Measurements from ENCODE around the gene IAH1.

The IAH1 gene

GRCh38 chr2:9474361-9475057, at the start of gene IAH1:
TSS of gene IAH1 (plus strand) at chr2:9474551. CDS start at chr2:9474567, 16 bp downstream.
- Histone ChIP-seq H3K9me3 (ENCODE audit: control insufficient read depth, insufficient read depth, low read depth, low read length) (no peaks in the 10 kb centered on the region), H3K4me3 (ENCODE audit: low read depth, low read length) (peak within 1 kb of the TSS; percentile 62), H3K27me3 (ENCODE audit: control insufficient read depth, insufficient read depth, low read length) (no peaks in the 10 kb centered on the region; the same call in 1 of the 2 replicates), H3K4me1 (ENCODE audit: control insufficient read depth, insufficient read depth, low read length) (peaks cover 10% of the 10 kb centered on the region), H3K36me3 (ENCODE audit: control insufficient read depth, insufficient read depth, low read length) (peaks cover 30% of the 10 kb centered on the region), H3K27ac (ENCODE audit: low read depth, low read length) (no peak within 1 kb of the TSS; the same call in 1 of the 2 replicates), H3K9ac (ENCODE audit: low read length) (peak within 1 kb of the TSS; percentile 62)

GRCh38 chr2:9428965-9429577, 45.3 kb upstream of the IAH1 start:
- Histone ChIP-seq H3K36me3 (ENCODE audit: control insufficient read depth, insufficient read depth, low read length) (peaks cover 58% of the 10 kb centered on the region), H3K4me1 (ENCODE audit: control insufficient read depth, insufficient read depth, low read length) (peaks cover 10% of the 10 kb centered on the region; the same call in 1 of the 2 replicates), H3K27ac (ENCODE audit: low read depth, low read length) (no peak overlapping the region)

GRCh38 chr2:9430316-9431293, 43.7 kb upstream of the IAH1 start:
- Histone ChIP-seq H3K9ac (ENCODE audit: low read length) (no peak overlapping the region), H3K9me3 (ENCODE audit: control insufficient read depth, insufficient read depth, low read depth, low read length) (no peaks in the 10 kb centered on the region), H3K27me3 (ENCODE audit: control insufficient read depth, insufficient read depth, low read length) (no peaks in the 10 kb centered on the region), H3K36me3 (ENCODE audit: control insufficient read depth, insufficient read depth, low read length) (peaks cover 70% of the 10 kb centered on the region), H3K4me3 (ENCODE audit: low read depth, low read length) (no peak overlapping the region), H3K27ac (ENCODE audit: low read depth, low read length) (no peak overlapping the region), H3K4me1 (ENCODE audit: control insufficient read depth, insufficient read depth, low read length) (no peaks in the 10 kb centered on the region)

More at GRCh38 chr2:9428965-9429577, 45.3 kb upstream of the IAH1 start:
- Histone ChIP-seq H3K27me3 (ENCODE audit: control insufficient read depth, insufficient read depth, low read length) (no peaks in the 10 kb centered on the region), H3K9ac (ENCODE audit: low read length) (no peak overlapping the region), H3K9me3 (ENCODE audit: control insufficient read depth, insufficient read depth, low read depth, low read length) (no peaks in the 10 kb centered on the region), H3K4me3 (ENCODE audit: low read depth, low read length) (no peak overlapping the region)

GRCh38 chr2:9434489-9434888, 39.9 kb upstream of the IAH1 start:
- no peaks in the 10 kb centered on the region for H3K9me3 ChIP-seq (ENCODE audit: control insufficient read depth, insufficient read depth, low read depth, low read length)
- no peak overlapping the region for H3K4me3 ChIP-seq (ENCODE audit: low read depth, low read length)
- no peaks in the 10 kb centered on the region for H3K27me3 ChIP-seq (ENCODE audit: control insufficient read depth, insufficient read depth, low read length)
- H3K36me3 ChIP-seq (ENCODE audit: control insufficient read depth, insufficient read depth, low read length), result peaks cover 89% of the 10 kb centered on the region
- no peak overlapping the region for H3K9ac ChIP-seq (ENCODE audit: low read length)
- H3K4me1 ChIP-seq (ENCODE audit: control insufficient read depth, insufficient read depth, low read length), result no peaks in the 10 kb centered on the region
- H3K27ac ChIP-seq (ENCODE audit: low read depth, low read length), result no peak overlapping the region

- no peak overlapping the region for H3K9ac ChIP-seq (ENCODE audit: low read length)
- H3K36me3 ChIP-seq (ENCODE audit: control insufficient read depth, insufficient read depth, low read length), result peaks cover 85% of the 10 kb centered on the region
- H3K9me3 ChIP-seq (ENCODE audit: control insufficient read depth, insufficient read depth, low read depth, low read length), result no peaks in the 10 kb centered on the region
- H3K27me3 ChIP-seq (ENCODE audit: control insufficient read depth, insufficient read depth, low read length), result no peaks in the 10 kb centered on the region
- no peak overlapping the region for H3K27ac ChIP-seq (ENCODE audit: low read depth, low read length)
- no peak overlapping the region for H3K4me3 ChIP-seq (ENCODE audit: low read depth, low read length)
- H3K4me1 ChIP-seq (ENCODE audit: control insufficient read depth, insufficient read depth, low read length), result no peaks in the 10 kb centered on the region
Observed at GRCh38 chr2:9439536-9439935, 34.8 kb upstream of the IAH1 start.

- Histone ChIP-seq H3K9ac (ENCODE audit: low read length) (no peak overlapping the region), H3K36me3 (ENCODE audit: control insufficient read depth, insufficient read depth, low read length) (peaks cover 85% of the 10 kb centered on the region), H3K27me3 (ENCODE audit: control insufficient read depth, insufficient read depth, low read length) (no peaks in the 10 kb centered on the region), H3K9me3 (ENCODE audit: control insufficient read depth, insufficient read depth, low read depth, low read length) (no peaks in the 10 kb centered on the region), H3K4me3 (ENCODE audit: low read depth, low read length) (no peak overlapping the region), H3K4me1 (ENCODE audit: control insufficient read depth, insufficient read depth, low read length) (no peaks in the 10 kb centered on the region), H3K27ac (ENCODE audit: low read depth, low read length) (no peak overlapping the region)
Observed at GRCh38 chr2:9440058-9440727, 34.2 kb upstream of the IAH1 start.

GRCh38 chr2:9441556-9441955, 32.8 kb upstream of the IAH1 start:
- no peaks in the 10 kb centered on the region for H3K4me1 ChIP-seq (ENCODE audit: control insufficient read depth, insufficient read depth, low read length)
- H3K27me3 ChIP-seq (ENCODE audit: control insufficient read depth, insufficient read depth, low read length), result no peaks in the 10 kb centered on the region
- no peak overlapping the region for H3K9ac ChIP-seq (ENCODE audit: low read length)
- no peak overlapping the region for H3K4me3 ChIP-seq (ENCODE audit: low read depth, low read length)
- peaks cover 88% of the 10 kb centered on the region for H3K36me3 ChIP-seq (ENCODE audit: control insufficient read depth, insufficient read depth, low read length)
- H3K9me3 ChIP-seq (ENCODE audit: control insufficient read depth, insufficient read depth, low read depth, low read length), result no peaks in the 10 kb centered on the region
- H3K27ac ChIP-seq (ENCODE audit: low read depth, low read length), result no peak overlapping the region

- H3K9ac ChIP-seq (ENCODE audit: low read length), result no peak overlapping the region
- H3K9me3 ChIP-seq (ENCODE audit: control insufficient read depth, insufficient read depth, low read depth, low read length), result no peaks in the 10 kb centered on the region
- no peak overlapping the region for H3K27ac ChIP-seq (ENCODE audit: low read depth, low read length)
- H3K27me3 ChIP-seq (ENCODE audit: control insufficient read depth, insufficient read depth, low read length), result no peaks in the 10 kb centered on the region
- H3K4me1 ChIP-seq (ENCODE audit: control insufficient read depth, insufficient read depth, low read length), result no peaks in the 10 kb centered on the region
- H3K4me3 ChIP-seq (ENCODE audit: low read depth, low read length), result no peak overlapping the region
- H3K36me3 ChIP-seq (ENCODE audit: control insufficient read depth, insufficient read depth, low read length), result peaks cover 90% of the 10 kb centered on the region
Observed at GRCh38 chr2:9443526-9443925, 30.8 kb upstream of the IAH1 start.

- H3K9me3 ChIP-seq (ENCODE audit: control insufficient read depth, insufficient read depth, low read depth, low read length), result no peaks in the 10 kb centered on the region
- H3K4me3 ChIP-seq (ENCODE audit: low read depth, low read length), result no peak overlapping the region
- H3K9ac ChIP-seq (ENCODE audit: low read length), result no peak overlapping the region
- peaks cover 88% of the 10 kb centered on the region for H3K36me3 ChIP-seq (ENCODE audit: control insufficient read depth, insufficient read depth, low read length)
- H3K27me3 ChIP-seq (ENCODE audit: control insufficient read depth, insufficient read depth, low read length), result no peaks in the 10 kb centered on the region
- H3K4me1 ChIP-seq (ENCODE audit: control insufficient read depth, insufficient read depth, low read length), result no peaks in the 10 kb centered on the region
- H3K27ac ChIP-seq (ENCODE audit: low read depth, low read length), result no peak overlapping the region
Observed at GRCh38 chr2:9445089-9445488, 29.3 kb upstream of the IAH1 start.

- Histone ChIP-seq H3K36me3 (ENCODE audit: control insufficient read depth, insufficient read depth, low read length) (peaks cover 82% of the 10 kb centered on the region), H3K27ac (ENCODE audit: low read depth, low read length) (no peak overlapping the region)
Observed at GRCh38 chr2:9451231-9451630, 23.1 kb upstream of the IAH1 start.

More at GRCh38 chr2:9451231-9451630, 23.1 kb upstream of the IAH1 start:
- H3K9ac ChIP-seq (ENCODE audit: low read length), result no peak overlapping the region
- no peaks in the 10 kb centered on the region for H3K4me1 ChIP-seq (ENCODE audit: control insufficient read depth, insufficient read depth, low read length)
- no peak overlapping the region for H3K4me3 ChIP-seq (ENCODE audit: low read depth, low read length)
- no peaks in the 10 kb centered on the region for H3K27me3 ChIP-seq (ENCODE audit: control insufficient read depth, insufficient read depth, low read length)
- no peaks in the 10 kb centered on the region for H3K9me3 ChIP-seq (ENCODE audit: control insufficient read depth, insufficient read depth, low read depth, low read length)

Measured in HUES6 (cell line).